Stimulated activated CD8-positive, alpha-beta memory T cell treated with anti-CD3 and anti-CD28 coated beads, Interleukin-12 subunit alpha, Interleukin-12 subunit beta, amount 100 ng/mL, for 24 hours (primary cell): ENCODE measurements around the gene C1orf141.
"Not testable (repeated sequence)": the region's sequence is repeated elsewhere in the genome, so short reads cannot be mapped to it uniquely, and the experiment has no call there.

Source experiments
- DNase-seq: peaks from one replicate; pipeline ENCODE4 v3.0.0-alpha.2; 2020; ENCODE audit errors: extremely low read depth

The C1orf141 gene

DNA sequence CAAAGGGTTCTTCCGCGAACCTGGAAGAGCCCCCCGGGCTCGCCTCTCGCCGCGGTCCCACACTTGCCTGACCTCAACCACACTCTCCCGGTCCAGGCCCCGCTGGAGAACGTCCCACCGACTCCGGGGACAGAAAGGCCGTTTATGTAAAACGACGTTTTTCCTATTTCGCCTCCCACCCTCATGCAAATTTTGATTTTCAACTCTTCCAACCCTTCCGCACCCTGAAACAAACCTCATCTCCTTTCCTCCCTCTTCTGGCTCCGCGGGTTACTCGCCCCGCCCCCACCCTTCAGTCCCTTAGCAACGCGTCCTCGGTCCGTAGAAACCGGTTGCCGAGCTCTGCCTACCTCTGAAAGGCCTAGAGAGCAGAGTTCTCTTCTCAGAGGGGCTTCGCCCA is at the start of gene C1orf141:
C1orf141 (minus strand) TSS at position 276 of the 400 bp plus-strand sequence. CDS start 7,730 bp downstream, outside the sequence.
- no peak for DNase-seq

GRCh38 chr1:67175530-67176087 is 40.8 kb upstream of the C1orf141 start:
- DNase-seq: no peak

DNA sequence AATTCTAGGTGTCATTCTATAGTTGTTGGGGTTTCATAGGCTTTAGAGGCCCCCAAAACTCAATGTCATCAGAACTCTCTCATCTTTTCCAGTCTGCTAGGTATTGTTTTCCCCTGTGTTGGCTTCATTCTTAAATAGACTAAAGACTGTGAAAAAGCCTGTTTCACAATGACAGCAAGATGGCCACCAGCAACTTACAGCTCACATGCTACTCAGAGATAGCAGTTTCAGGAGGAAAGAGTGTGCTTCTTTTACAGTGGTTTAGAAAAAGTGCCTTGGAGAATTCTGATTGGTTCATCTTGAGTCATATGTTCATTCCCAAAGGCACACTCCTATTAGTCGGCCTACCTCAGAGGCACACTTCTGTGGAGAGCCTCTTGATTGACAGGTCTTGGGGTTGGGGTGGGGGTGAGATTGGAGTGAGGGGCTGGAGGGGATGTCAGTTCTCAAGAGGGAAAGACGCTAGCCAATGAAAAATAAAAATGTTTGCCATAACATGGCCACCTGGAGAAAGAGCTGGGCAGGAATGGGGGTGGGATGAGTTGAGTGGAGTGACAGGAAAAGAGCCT is 40.0 kb upstream of the C1orf141 start:
- no peak for DNase-seq

- no peak for DNase-seq
These were observed 39.2 kb upstream of the C1orf141 start for GRCh38 chr1:67173988-67174387.

- DNase-seq: no peak
These were observed 37.2 kb upstream of the C1orf141 start for GRCh38 chr1:67171978-67172377.

- DNase-seq: no peak
These were observed 36.8 kb upstream of the C1orf141 start for GRCh38 chr1:67171574-67171955.

GRCh38 chr1:67170751-67171573 is 36.2 kb upstream of the C1orf141 start:
- DNase-seq: no peak

GRCh38 chr1:67169932-67170331 is 35.2 kb upstream of the C1orf141 start:
- no peak for DNase-seq

DNA sequence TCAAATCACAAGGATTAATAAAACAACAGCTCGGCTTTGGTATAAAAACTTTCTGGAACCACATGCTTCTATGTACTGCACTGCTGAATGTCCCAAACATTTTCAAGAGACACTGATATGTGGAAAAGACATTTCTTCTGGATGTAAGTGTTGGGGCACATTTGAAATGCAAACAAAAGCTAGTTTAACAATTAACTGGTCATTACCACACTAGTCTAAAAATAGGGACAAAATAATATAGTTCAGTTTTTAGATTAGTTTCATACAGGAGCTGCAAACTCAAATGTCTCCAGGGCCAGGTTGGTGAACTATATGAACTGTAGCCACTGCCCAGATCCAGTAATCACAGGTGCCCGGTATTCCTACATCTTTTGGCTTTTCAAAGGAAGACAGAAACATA is 34.7 kb upstream of the C1orf141 start:
- DNase-seq: no peak

DNA sequence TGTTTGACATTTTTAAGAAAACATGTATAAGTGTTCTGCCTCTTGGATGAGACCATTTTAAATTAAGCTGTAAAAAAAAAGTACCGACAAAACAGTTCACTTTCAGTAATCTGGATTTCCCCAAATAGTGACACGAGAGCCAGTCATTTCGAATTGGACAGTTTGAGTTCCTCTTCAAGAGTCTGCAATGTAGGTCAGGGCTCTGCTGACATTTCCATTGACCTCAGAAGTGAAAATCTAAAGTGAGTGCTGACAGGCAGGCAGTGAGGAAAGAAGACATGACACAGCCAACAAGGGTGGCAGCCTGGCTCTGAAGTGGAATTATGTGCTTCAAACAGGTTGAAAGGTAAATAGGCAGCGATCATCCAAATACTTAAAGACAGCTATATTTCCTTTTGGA is 31.4 kb upstream of the C1orf141 start, which contains the start of gene IL23R:
IL23R (plus strand) TSS at position 259 of the 400 bp plus-strand sequence. CDS start 1,667 bp downstream, outside the sequence.
- no peak for DNase-seq

GRCh38 chr1:67165468-67166041 is 30.8 kb upstream of the C1orf141 start:
- no peak for DNase-seq

- DNase-seq: no peak
These were observed 28.2 kb upstream of the C1orf141 start for GRCh38 chr1:67162954-67163353.

DNA sequence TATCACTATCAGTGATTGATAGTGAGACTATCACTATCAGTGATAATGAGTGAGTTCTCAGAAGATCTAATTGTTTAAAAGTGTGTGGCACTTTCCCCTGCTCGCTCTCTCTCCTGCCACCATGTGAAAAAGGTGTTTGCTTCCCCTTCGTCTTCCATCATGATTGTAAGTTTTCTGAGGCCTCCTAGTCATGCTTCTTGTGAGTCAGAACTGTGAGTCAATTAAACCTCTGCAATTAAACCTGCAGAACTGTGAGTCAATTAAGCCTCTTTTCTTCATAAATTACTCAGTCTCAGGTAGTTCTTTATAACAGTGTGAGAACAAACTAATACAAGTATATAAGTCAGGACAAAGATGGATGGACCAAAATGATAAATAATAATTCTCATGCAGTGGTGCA is 24.5 kb upstream of the C1orf141 start:
- DNase-seq: no peak

DNA sequence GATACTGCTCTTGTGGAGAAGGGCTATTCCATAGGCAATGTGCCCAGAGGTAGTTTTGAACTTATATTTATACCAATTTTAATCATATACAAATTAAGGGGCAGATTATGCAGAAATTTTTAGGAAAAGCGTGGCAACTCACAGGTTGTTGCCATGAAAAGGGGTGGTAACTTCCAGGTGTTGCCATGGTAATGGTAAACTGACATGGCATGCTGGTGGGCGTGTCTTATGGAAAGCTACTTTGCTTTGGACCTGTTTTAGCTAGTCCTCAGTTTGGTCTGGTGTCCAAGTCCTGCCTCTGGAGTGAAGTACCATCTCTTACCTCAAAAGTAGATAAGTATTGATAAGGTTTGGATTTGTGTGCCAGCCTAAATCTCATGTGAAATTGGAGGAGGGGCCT is 23.6 kb upstream of the C1orf141 start:
- no peak for DNase-seq

- no peak for DNase-seq
These were observed 16.2 kb upstream of the C1orf141 start for GRCh38 chr1:67150931-67151330.

DNA sequence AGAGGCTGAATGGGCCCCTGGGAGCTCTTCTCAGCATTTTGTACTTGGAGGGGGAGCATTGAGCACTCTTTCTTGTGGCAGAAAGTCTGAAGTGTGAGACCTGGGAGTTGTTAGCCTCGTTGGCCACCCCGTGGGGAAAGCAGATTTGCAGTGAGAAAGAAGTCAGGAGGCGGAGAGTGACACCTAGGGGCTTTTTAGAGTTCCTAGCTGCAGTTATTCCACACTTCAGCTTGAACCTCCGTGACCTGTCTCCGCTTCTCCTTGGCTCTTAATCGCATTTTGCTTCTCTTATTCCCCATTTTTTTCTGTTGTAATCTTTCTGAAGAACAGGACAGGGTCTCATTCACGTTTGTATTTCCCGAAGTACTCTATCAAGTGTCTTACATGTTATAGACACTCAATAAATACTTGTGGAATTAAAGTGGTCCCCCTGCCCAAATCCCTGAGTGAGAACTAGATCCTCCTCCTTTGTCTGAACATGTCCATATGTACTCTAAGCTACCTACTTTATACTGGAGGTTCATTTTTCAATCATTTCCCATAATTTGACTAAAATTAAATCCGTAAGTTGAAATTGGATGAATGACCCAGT is 14.5 kb upstream of the C1orf141 start:
- DNase-seq: no peak

DNA sequence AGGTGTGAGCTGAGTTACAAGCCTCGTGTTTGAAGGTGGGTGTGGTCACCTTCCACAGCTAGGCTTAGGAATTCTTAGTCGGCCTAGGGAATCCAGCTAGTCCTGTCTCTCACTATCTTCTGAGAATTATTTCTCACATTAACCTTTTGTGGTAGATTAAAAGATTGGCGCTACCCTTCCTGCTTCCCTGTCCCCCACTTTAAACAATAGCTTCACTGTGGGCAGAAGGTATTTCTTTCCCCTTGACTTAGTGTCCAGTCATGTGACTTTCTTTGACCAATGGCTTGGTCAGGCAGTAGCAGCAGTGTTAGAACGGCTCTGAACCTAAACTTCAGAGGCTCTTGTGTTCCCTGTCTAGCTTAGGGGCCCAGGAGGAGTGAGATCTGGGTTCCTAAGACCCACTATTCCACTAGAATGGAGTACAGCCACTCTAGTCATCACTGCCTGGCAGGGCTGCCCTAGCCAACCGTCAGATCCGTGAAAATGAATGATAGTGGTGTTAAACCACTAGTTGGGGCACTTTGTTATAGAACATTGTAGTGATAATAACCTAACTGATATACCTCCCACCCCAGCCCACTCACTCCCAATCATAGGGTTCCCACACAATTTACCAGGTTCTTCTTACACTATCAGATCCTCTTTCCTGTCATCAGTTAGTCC is 13.9 kb upstream of the C1orf141 start:
- DNase-seq: no peak

GRCh38 chr1:67147973-67148372 is 13.2 kb upstream of the C1orf141 start:
- DNase-seq: not testable (repeated sequence)

GRCh38 chr1:67146539-67146938 is 11.8 kb upstream of the C1orf141 start:
- DNase-seq: no peak

GRCh38 chr1:67146101-67146500 is 11.3 kb upstream of the C1orf141 start:
- no peak for DNase-seq

DNA sequence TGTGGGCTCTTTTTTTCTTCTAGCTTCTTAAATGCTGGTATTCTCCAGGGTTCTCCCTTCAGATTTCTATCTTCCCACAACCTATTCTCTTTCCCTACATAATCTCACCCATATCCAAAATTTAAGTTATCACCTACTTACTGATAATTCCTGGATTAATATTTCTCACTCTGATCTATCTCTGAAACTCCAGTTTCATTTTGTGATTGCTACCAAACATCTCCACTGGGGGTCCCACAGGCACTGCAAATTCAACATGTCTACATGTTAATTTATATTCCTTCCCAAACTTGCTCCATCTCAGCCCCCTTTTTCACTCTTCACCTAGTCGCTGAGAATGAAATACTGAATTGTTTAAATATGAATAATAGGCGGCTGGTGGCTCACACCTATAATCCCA is 9.9 kb upstream of the C1orf141 start:
- no peak for DNase-seq

GRCh38 chr1:67143966-67144365 is 9.2 kb upstream of the C1orf141 start:
- DNase-seq: no peak
